Right cardiac atrium (tissue), 5 donors: ENCODE data around the gene FSD1L. TPM values are rescaled to one million over a fixed set of nuclear protein-coding genes. Genes with fewer than 3 reads are reported as not detected.

Experiments used
- ATAC-seq, 2 donors: fragments of 200-7000 bp; cut with Tn5 transposase; one replicate each; pipeline versions ENCODE4 v1.8.0 to v1.9.1; 2020; ENCODE audit warnings: moderate library complexity in 2 of 2, mild to moderate bottlenecking in 1 of 2
- DNase-seq, 3 donors: peaks; one replicate each; pipeline ENCODE4 v3.0.0-alpha.2; 2020
- H3K27ac ChIP-seq: one replicate; pipeline ENCODE4 v1.5.1; 2013; ENCODE audit warnings: mild to moderate bottlenecking, low read length, control low read depth, moderate library complexity
- H3K27me3 ChIP-seq: one replicate; pipeline ENCODE4 v1.6.1; 2013; ENCODE audit not compliant: control insufficient read depth, insufficient read depth
- H3K4me1 ChIP-seq: one replicate; pipeline ENCODE4 v1.6.1; 2013; ENCODE audit warnings: low read length; ENCODE audit not compliant: control insufficient read depth, insufficient read depth
- H3K4me3 ChIP-seq: one replicate; pipeline ENCODE4 v1.5.1; 2013; ENCODE audit warnings: low read length, control low read depth
- H3K9me3 ChIP-seq: one replicate; pipeline ENCODE4 v1.6.1; 2013; ENCODE audit warnings: low read length; ENCODE audit not compliant: control insufficient read depth
- WGBS: extraction: QIAGEN DNeasy Blood & Tissue Kit; methylation state at CpG from one replicate; pipeline ENCODE4 v1.1.7; 2013; 5-methylcytosine and 5-hydroxymethylcytosine counted together
- intact Hi-C, 4 donors: fragments of 100-400 bp; cut with DNase I; formaldehyde crosslinking; loops; one replicate each; pipeline versions ENCODE4 v1.11.0 to v1.14.0; 2022 to 2023
- polyA plus RNA-seq: library from polyadenylated mRNA; stranded (reverse); fragments of 200-250 nt; gene quantifications from one replicate; pipeline ENCODE4 v1.2.3, GENCODE V29; 2013
- total RNA-seq, 4 donors: library from RNA; stranded (reverse); fragmentation: NEBNext Ultra II Directional; extraction: Animal tissue kit (Norgen Biotek cat#: 25700); gene quantifications; one replicate each; pipeline ENCODE4 v1.2.1, GENCODE V29; 2021
- donor health status: healthy with polysubstance abuse.
- donor health status: DM: no; HTN: yes; CAD: no.
- donor health status: DM: no; HTN: no; CAD: no.
- donor health status: DM: no; HTN: yes; CAD: no; lungs with severe emphysema.
- donor health status: DM: yes; HTN: yes; CAD: no.

FSD1L gene
- total and polyA plus RNA-seq, 5 donors: 1.0 to 5.3 (median 3.3) TPM

GRCh38 chr9:105485131-105485530 lies 37.3 kb downstream of the FSD1L start:
- ATAC-seq: no peak
- Histone ChIP-seq H3K4me3 (no peak overlapping the region), H3K27ac (no peak overlapping the region), H3K4me1 (no peaks in the 10 kb centered on the region), H3K9me3 (no peaks in the 10 kb centered on the region), H3K27me3 (no peaks in the 10 kb centered on the region)
- intact Hi-C loops: loop anchor here in 1 of 4 donors (10.0 kb wide), 1 partner anchor 60 kb away; no protein-coding TSS in a partner anchor
- DNase-seq: no peak

GRCh38 chr9:105496826-105497225 lies 49.0 kb downstream of the FSD1L start:
- H3K27ac ChIP-seq: no peak overlapping the region
- 84% methylated on average over 2 of the region's 2 CpGs for WGBS
- no peak overlapping the region for H3K4me3 ChIP-seq
- intact Hi-C loops: no loop called here
- no peak for DNase-seq
- no peaks in the 10 kb centered on the region for H3K9me3 ChIP-seq
- no peaks in the 10 kb centered on the region for H3K4me1 ChIP-seq
- ATAC-seq: no peak
- no peaks in the 10 kb centered on the region for H3K27me3 ChIP-seq

GRCh38 chr9:105497704-105498103 lies 49.9 kb downstream of the FSD1L start:
- ATAC-seq: no peak
- Histone ChIP-seq H3K27me3 (no peaks in the 10 kb centered on the region), H3K4me1 (no peaks in the 10 kb centered on the region), H3K4me3 (no peak overlapping the region), H3K27ac (no peak overlapping the region), H3K9me3 (no peaks in the 10 kb centered on the region)
- intact Hi-C loops: no loop called here
- no peak for DNase-seq

GRCh38 chr9:105500108-105500766 lies 52.4 kb downstream of the FSD1L start:
- ATAC-seq (no peak), DNase-seq (no peak)
- 73% methylated on average over 2 of the region's 2 CpGs for WGBS
- Histone ChIP-seq H3K4me1 (no peaks in the 10 kb centered on the region), H3K27me3 (no peaks in the 10 kb centered on the region), H3K4me3 (no peak overlapping the region), H3K9me3 (no peaks in the 10 kb centered on the region), H3K27ac (no peak overlapping the region)
- intact Hi-C loops: no loop called here

- Histone ChIP-seq H3K4me3 (no peak overlapping the region), H3K27ac (no peak overlapping the region)
- ATAC-seq: no peak
Observed at GRCh38 chr9:105501414-105501813, 53.6 kb downstream of the FSD1L start.

GRCh38 chr9:105502276-105502675 lies 54.4 kb downstream of the FSD1L start:
- no peak overlapping the region for H3K27ac ChIP-seq
- 67% methylated on average over 2 of the region's 2 CpGs for WGBS

More at GRCh38 chr9:105501414-105501813, 53.6 kb downstream of the FSD1L start:
- H3K27me3 ChIP-seq: no peaks in the 10 kb centered on the region
- intact Hi-C loops: no loop called here
- DNase-seq: no peak
- H3K4me1 ChIP-seq: no peaks in the 10 kb centered on the region
- 94% methylated on average over 4 of the region's 4 CpGs for WGBS
- H3K9me3 ChIP-seq: no peaks in the 10 kb centered on the region

GRCh38 chr9:105503881-105504280 lies 56.0 kb downstream of the FSD1L start:
- Histone ChIP-seq H3K9me3 (no peaks in the 10 kb centered on the region), H3K4me3 (no peak overlapping the region), H3K27ac (no peak overlapping the region), H3K27me3 (no peaks in the 10 kb centered on the region), H3K4me1 (no peaks in the 10 kb centered on the region)
- ATAC-seq: no peak
- no peak for DNase-seq
- intact Hi-C loops: no loop called here

More at GRCh38 chr9:105502276-105502675, 54.4 kb downstream of the FSD1L start:
- intact Hi-C loops: no loop called here
- Histone ChIP-seq H3K9me3 (no peaks in the 10 kb centered on the region), H3K4me1 (no peaks in the 10 kb centered on the region), H3K27me3 (no peaks in the 10 kb centered on the region), H3K4me3 (no peak overlapping the region)
- DNase-seq: no peak
- no peak for ATAC-seq

GRCh38 chr9:105507096-105507790 lies 59.4 kb downstream of the FSD1L start:
- DNase-seq (no peak), ATAC-seq (no peak)
- Histone ChIP-seq H3K9me3 (no peaks in the 10 kb centered on the region), H3K4me3 (no peak overlapping the region), H3K27me3 (no peaks in the 10 kb centered on the region), H3K27ac (no peak overlapping the region), H3K4me1 (no peaks in the 10 kb centered on the region)
- intact Hi-C loops: no loop called here
- 88% methylated on average over 4 of the region's 4 CpGs for WGBS

- 97% methylated on average over 2 of the region's 2 CpGs for WGBS
- Histone ChIP-seq H3K27me3 (no peaks in the 10 kb centered on the region), H3K27ac (no peak overlapping the region), H3K9me3 (no peaks in the 10 kb centered on the region), H3K4me3 (no peak overlapping the region), H3K4me1 (no peaks in the 10 kb centered on the region)
- no peak for DNase-seq
- intact Hi-C loops: no loop called here
- ATAC-seq: no peak
Observed at GRCh38 chr9:105508530-105508929, 60.7 kb downstream of the FSD1L start.

- no peaks in the 10 kb centered on the region for H3K4me1 ChIP-seq
- no peak overlapping the region for H3K4me3 ChIP-seq
- WGBS: 93% methylated on average over 1 of the region's 1 CpG
- H3K27me3 ChIP-seq: no peaks in the 10 kb centered on the region
- H3K9me3 ChIP-seq: no peaks in the 10 kb centered on the region
- H3K27ac ChIP-seq: no peak overlapping the region
- DNase-seq (no peak), ATAC-seq (no peak)
- intact Hi-C loops: no loop called here
Observed at GRCh38 chr9:105510024-105510423, 62.2 kb downstream of the FSD1L start.

- H3K27me3 ChIP-seq: no peaks in the 10 kb centered on the region
- H3K4me1 ChIP-seq: no peaks in the 10 kb centered on the region
- ATAC-seq: no peak
- intact Hi-C loops: no loop called here
- H3K4me3 ChIP-seq: no peak overlapping the region
- H3K9me3 ChIP-seq: no peaks in the 10 kb centered on the region
- H3K27ac ChIP-seq: no peak overlapping the region
- DNase-seq: no peak
Observed at GRCh38 chr9:105511446-105511845, 63.6 kb downstream of the FSD1L start.
